Fibroblast of lung (primary cell): Measurements from ENCODE around the gene RBM33. TPM values are rescaled to one million over a fixed set of nuclear protein-coding genes. Genes with fewer than 3 reads are reported as not detected.

Experiments
- DNase-seq, 2 donors: peaks; one replicate each; pipeline versions ENCODE4 v3.0.0 to v3.0.0-alpha.2; 2010; ENCODE audit warnings: low read depth in 2 of 2
- H2AFZ ChIP-seq: 2 replicates; pipeline ENCODE4 v1.5.1; 2012; ENCODE audit warnings: low read length, control low read depth, inconsistent platforms
- H3K27ac ChIP-seq: 2 replicates; pipeline ENCODE4 v1.5.1; 2011; ENCODE audit warnings: low read length, control low read depth; ENCODE audit not compliant: insufficient read depth
- H3K27me3 ChIP-seq: 2 replicates; pipeline ENCODE4 v1.5.1; 2011; ENCODE audit warnings: mild to moderate bottlenecking, low read length; ENCODE audit not compliant: control insufficient read depth, insufficient read depth
- H3K36me3 ChIP-seq: 2 replicates; pipeline ENCODE4 v1.5.1; 2011; ENCODE audit warnings: low read length; ENCODE audit not compliant: control insufficient read depth, insufficient read depth
- H3K4me1 ChIP-seq: 2 replicates; pipeline ENCODE4 v1.5.1; 2011; ENCODE audit warnings: low read length; ENCODE audit not compliant: control insufficient read depth, insufficient read depth; ENCODE audit errors: extremely low read depth
- H3K4me2 ChIP-seq: 2 replicates; pipeline ENCODE4 v1.5.1; 2011; ENCODE audit warnings: low read length, control low read depth; ENCODE audit not compliant: insufficient read depth; ENCODE audit errors: extremely low read depth
- H3K4me3 ChIP-seq, 4 experiments: fragments of 200-600 bp in 1 of 4; sonication (generic) in 1 of 4; replicated peaks in 1 of 4; 2 replicates each; pipeline ENCODE4 v1.5.1; 2011 to 2016; ENCODE audit warnings: low read length in 4 of 4, low read depth in 3 of 4, mild to moderate bottlenecking in 3 of 4, control low read depth in 2 of 4, inconsistent platforms in 1 of 4, mixed read lengths in 1 of 4; ENCODE audit not compliant: insufficient read depth in 1 of 4; ENCODE audit errors: control extremely low read depth in 1 of 4
- H3K79me2 ChIP-seq: 2 replicates; pipeline ENCODE4 v1.5.1; 2012; ENCODE audit warnings: mild to moderate bottlenecking, low read length, inconsistent platforms; ENCODE audit not compliant: control insufficient read depth, insufficient read depth
- H3K9ac ChIP-seq: 2 replicates; pipeline ENCODE4 v1.5.1; 2011; ENCODE audit warnings: mild to moderate bottlenecking, low read length, control low read depth; ENCODE audit not compliant: insufficient read depth
- H3K9me3 ChIP-seq: 2 replicates; pipeline ENCODE4 v1.5.1; 2012; ENCODE audit warnings: low read depth, low read length; ENCODE audit not compliant: control insufficient read depth, insufficient read depth
- H4K20me1 ChIP-seq: 2 replicates; pipeline ENCODE4 v1.5.1; 2011; ENCODE audit warnings: low read length; ENCODE audit not compliant: control insufficient read depth, insufficient read depth; ENCODE audit errors: extremely low read depth
- CTCF ChIP-seq, 2 donors: IDR thresholded peaks in 1 of 2; conservative IDR thresholded peaks in 1 of 2; 1 replicate in 1 of 2; 2 replicates in 1 of 2; pipeline ENCODE4 v1.5.1; 2011 to 2012; ENCODE audit warnings: low read length in 2 of 2, control low read depth in 1 of 2, inconsistent platforms in 1 of 2, low read depth in 1 of 2, mild to moderate bottlenecking in 1 of 2
- EZH2 ChIP-seq: IDR thresholded peaks from 2 replicates; pipeline ENCODE4 v1.5.1; 2012; ENCODE audit warnings: low read length, control low read depth, mild to moderate bottlenecking; ENCODE audit errors: missing control alignments
- polyA plus RNA-seq, 2 donors: library from polyadenylated mRNA; depleted of rRNA in 1 of 2; stranded (reverse) in 1 of 2; unstranded in 1 of 2; fragments of >200 nt; gene quantifications; 2 replicates each; pipeline ENCODE4 v1.2.1, GENCODE V29; 2011 to 2012; ENCODE audit warnings: missing spikeins in 1 of 2
- total RNA-seq: library from RNA; depleted of rRNA; stranded (reverse); fragments of >200 nt; gene quantifications from 2 replicates; pipeline ENCODE4 v1.2.1, GENCODE V29; 2014

Gene RBM33
- total and polyA plus RNA-seq, 2 donors (not counting 1 experiment from before 2014, with no cell fraction given), result 6.9 to 33.2 TPM

GRCh38 chr7:155787171-155787851 lies 142.8 kb downstream of the RBM33 start:
- Histone ChIP-seq H3K4me2 (peak overlapping the region; percentile 68), H3K4me1 (peaks cover 2% of the 10 kb centered on the region), H3K9ac (peak overlapping the region; percentile 53), H4K20me1 (no peaks in the 10 kb centered on the region), H3K27me3 (no peaks in the 10 kb centered on the region), H3K4me3 (peak overlapping the region; percentile 24 to 61 (median 42)), H3K79me2 (no peaks in the 10 kb centered on the region), H3K9me3 (no peaks in the 10 kb centered on the region), H2AFZ (no peak overlapping the region), H3K27ac (no peak overlapping the region), H3K36me3 (no peaks in the 10 kb centered on the region)
- TF ChIP-seq EZH2, result no peak
- no peak for TF ChIP-seq CTCF (conservative IDR thresholded peaks at IDR 0.05 in 1 of 2, IDR thresholded peaks at IDR 0.05 in 1 of 2; ENCODE audit: low read depth in 1 of 2, low read length in 2 of 2)
- peak; percentile 7 to 35 for DNase-seq

GRCh38 chr7:155788616-155789000 lies 144.1 kb downstream of the RBM33 start:
- no peaks in the 10 kb centered on the region for H3K27me3 ChIP-seq
- H3K79me2 ChIP-seq, result no peaks in the 10 kb centered on the region
- H3K36me3 ChIP-seq, result no peaks in the 10 kb centered on the region
- H3K4me3 ChIP-seq, result no peak overlapping the region
- no peaks in the 10 kb centered on the region for H3K9me3 ChIP-seq
- H2AFZ ChIP-seq, result no peak overlapping the region
- H3K9ac ChIP-seq, result no peak overlapping the region
- DNase-seq, result peak in 1 of 2 donors; percentile 9
- no peak for TF ChIP-seq EZH2
- no peak for TF ChIP-seq CTCF (conservative IDR thresholded peaks at IDR 0.05 in 1 of 2, IDR thresholded peaks at IDR 0.05 in 1 of 2; ENCODE audit: low read depth in 1 of 2, low read length in 2 of 2)
- no peaks in the 10 kb centered on the region for H4K20me1 ChIP-seq
- peaks cover 2% of the 10 kb centered on the region for H3K4me1 ChIP-seq
- no peak overlapping the region for H3K27ac ChIP-seq
- no peak overlapping the region for H3K4me2 ChIP-seq

DNA sequence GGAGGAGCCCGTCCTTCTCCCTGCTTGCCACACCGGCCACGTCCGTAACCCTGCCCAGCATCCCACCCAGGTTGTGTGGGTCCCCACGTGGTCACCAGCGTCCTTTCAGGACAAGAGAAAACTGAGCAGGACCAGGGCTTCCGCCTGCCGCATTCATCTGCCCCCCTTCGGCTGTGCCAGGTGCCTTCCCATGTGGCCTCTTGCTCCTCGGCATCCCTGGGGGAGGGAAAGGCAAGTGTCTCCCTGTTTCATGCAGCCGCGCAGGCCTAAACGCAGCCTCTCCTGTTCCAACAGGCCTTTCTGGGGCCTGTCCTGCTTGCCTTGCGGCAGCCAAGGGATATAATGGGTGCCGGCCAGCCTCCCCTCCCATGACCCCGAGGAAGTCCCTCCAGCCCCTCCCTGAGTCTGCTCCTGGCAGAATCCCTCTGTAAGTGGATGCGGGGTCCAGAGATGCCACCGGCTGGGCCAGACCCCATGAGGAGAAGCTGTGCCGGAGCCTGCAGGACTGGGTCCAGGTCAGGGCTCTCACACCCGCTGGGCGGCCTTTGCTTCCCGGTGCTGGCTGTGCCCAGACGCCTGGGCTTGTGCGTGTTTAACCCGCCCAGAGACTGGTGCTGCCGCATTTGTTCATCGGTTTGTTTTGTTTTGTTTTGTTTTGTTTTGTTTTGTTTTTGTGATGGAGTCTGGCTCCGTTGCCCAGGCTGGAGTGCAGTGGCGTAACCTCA lies 144.7 kb downstream of the RBM33 start:
- Histone ChIP-seq H2AFZ (no peak overlapping the region), H3K27ac (no peak overlapping the region), H3K36me3 (no peaks in the 10 kb centered on the region), H3K9me3 (no peaks in the 10 kb centered on the region), H4K20me1 (no peaks in the 10 kb centered on the region), H3K4me2 (no peak overlapping the region), H3K4me1 (peaks cover 2% of the 10 kb centered on the region), H3K79me2 (no peaks in the 10 kb centered on the region), H3K4me3 (no peak overlapping the region), H3K27me3 (no peaks in the 10 kb centered on the region), H3K9ac (no peak overlapping the region)
- TF ChIP-seq CTCF (conservative IDR thresholded peaks at IDR 0.05 in 1 of 2, IDR thresholded peaks at IDR 0.05 in 1 of 2; ENCODE audit: low read depth in 1 of 2, low read length in 2 of 2), result no peak
- TF ChIP-seq EZH2, result no peak
- no peak for DNase-seq
